MV-4-11 (cell line): ENCODE results near the gene KRT28.
"Not testable (repeated sequence)": the region's sequence is repeated elsewhere in the genome, so short reads cannot be mapped to it uniquely, and the experiment has no call there.

Experiments
- DNase-seq: peaks from one replicate; lab custom pipeline; 2025; lab: John Stamatoyannopoulos, UW

KRT28 gene

DNA sequence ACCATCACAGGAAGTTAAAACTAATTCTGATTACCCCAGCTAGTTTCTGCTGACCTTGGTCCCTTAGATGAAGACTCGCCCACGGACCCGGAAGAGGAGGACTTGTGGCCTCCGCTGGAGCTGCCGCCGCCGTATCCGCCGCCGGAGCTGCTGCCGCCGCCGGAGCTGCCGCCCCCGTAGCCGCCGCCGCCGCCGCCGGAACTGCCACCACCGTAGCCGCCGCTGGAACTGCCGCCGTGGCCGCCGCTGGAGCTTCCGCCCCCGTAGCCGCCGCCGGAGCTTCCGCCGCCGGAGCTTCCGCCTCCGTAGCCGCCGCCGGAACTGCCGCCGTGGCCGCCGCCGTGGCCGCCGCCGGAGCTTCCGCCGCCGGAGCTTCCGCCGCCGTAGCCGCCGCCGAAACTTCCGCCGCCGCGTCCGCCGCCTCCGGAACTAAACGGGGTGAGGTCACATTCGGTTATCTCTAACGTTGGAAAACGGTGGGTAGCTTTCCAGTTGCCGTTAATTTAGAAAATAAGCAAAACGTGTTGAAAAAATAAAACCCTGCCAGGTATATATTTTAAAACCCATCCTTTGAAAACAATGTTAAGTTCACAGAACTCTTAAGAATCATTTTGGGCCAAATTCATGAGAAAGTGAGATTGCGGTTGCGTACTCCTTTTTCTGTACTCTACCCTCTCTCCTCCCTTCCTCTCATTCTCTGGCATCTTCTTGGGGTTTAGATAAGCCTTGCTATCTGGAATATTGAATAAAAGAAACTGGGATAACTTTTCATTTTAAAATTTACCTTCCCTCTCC, 19.2 kb upstream of the KRT28 start:
- DNase-seq: peak; percentile 66

DNA sequence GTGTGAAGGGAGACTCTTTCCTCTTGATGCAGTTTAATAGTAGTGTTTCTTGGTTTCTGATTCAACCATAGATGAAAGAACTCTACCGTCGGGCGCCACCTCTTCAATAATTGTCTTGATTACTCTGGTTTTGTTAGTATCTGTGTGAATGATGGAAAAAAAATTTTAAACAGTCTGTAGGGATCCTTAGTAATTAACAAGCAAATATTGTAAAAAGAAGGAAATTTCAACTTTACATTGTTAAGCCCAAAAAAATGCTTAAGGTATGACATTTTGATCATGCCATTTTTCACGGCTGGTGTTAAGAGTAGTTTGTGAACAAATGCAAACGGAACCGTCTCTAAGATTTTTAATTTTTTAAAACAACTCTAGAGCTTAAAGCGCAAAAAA, 18.6 kb upstream of the KRT28 start:
- DNase-seq: no peak

DNA sequence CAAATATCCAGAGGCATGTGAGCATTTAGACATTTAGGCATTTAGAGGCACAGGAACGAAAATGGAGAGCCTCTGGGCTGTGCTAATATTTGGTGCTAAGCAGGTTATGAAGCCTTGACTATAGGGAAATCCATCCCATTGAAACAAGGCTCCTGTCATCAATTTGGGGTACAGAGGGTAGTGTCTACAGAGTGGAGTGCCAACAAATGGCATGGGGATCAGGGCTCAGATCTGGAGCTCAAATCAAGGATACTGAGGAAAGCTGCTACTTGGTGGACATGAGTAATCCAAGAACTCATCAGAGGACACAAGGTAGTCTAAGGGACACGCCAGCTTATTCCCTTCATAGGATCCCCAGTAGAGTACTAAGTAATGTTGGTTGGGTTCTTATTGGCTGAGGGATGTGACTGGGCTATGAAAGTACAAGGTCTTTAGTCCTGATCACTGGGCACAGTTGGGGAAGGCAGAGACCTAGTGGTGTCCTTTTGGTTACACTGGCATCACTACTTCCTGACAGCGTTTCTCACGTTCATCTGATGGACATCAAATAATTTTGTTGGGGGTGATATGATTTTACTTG, 17.4 kb upstream of the KRT28 start:
- no peak for DNase-seq

DNA sequence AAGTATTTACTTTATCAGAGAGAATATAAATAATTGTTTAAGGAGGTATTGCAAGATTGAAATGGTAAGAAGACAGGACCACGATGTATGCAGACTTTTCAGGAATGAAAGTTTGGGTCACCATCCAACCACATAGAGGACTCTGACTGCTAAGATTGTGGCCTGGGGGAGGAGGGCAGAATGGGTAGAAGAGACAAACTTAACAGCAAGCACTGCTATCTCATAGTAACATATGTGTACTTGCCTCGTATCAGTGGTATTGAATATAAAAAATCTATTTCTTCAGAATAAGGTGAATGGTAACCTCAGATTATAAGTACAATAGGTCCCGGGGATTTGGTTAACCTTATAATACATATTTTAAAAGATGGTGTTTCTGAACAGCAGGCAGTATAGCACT, 16.8 kb upstream of the KRT28 start:
- no peak for DNase-seq

GRCh38 chr17:40815381-40815780, 15.6 kb upstream of the KRT28 start:
- no peak for DNase-seq

GRCh38 chr17:40814657-40815056, 14.9 kb upstream of the KRT28 start:
- not testable (repeated sequence) for DNase-seq

DNA sequence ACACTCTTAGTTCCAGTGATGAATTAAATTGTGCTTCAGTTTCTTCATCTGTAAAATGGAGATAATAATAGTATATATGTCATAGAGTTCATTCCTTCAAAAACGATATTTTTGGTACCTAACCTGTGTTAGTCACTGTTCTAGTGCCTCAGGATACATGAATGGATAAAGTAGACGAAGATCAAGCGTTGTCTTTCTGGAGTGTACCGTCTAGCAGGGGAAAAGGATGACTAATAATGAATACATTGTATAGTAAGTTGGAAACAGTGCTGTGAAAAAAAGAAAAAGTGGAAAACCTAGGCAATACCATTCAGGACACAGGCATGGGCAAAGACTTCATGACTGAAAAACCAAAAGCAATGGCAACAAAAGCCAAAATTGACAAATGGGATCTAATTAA, 14.0 kb upstream of the KRT28 start:
- DNase-seq: no peak

GRCh38 chr17:40812639-40813038, 12.9 kb upstream of the KRT28 start:
- no peak for DNase-seq

GRCh38 chr17:40810494-40810893, 10.7 kb upstream of the KRT28 start:
- no peak for DNase-seq

DNA sequence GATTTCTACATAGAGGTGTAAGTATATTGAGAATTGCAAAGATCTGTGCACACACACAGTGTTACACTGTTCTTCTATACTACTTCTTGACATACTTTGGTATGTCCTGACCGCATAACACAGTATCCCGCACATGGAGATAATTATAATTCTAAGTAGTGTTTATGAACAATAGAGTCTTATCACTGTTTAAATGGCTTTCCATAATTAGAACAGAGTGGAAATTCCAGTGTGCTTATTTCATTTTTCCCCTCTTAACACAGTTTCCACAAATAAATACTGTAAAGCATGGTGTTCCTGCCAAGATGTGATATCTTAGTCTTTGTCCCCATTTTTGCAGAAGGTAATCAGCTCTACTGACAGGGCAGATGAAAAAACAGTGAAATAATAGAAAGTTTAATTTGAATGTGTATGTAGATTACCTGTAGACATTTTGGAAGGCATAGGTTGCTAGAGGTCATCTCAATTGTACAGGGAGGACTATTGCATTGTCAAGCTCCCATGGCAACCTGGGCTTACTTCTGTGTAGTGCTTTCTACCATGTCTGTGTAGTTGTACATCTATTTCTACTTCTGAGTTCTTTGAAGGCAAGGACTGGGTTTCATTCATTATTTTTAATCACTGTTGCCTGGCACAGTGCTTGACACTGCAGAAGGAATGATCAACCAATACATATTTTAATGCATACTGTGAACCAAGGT, 10.1 kb upstream of the KRT28 start:
- no peak for DNase-seq

- no peak for DNase-seq
Observed at GRCh38 chr17:40806131-40806530, 6.4 kb upstream of the KRT28 start.

DNA sequence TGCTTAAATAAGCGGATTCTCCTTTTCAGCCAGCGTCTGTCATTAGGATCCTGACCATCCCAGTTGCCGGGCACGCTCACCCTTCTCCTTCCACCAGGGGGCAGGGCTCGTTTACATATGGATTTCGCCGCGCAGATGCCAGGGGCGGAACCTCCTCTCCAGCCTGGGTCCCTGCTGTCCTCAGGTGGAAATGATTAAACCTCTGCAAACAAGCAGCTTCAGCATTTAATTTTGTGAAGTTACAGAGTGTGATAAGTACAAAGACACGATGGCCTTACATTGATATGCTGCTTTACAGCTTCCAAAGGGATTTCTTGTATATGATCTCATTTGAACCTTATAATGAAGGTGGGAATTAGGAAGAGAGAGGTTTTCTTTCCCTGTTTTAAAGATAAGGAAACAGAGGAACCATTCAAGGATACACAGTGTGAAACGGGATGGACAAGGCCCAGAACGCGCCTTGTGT, 3.9 kb upstream of the KRT28 start:
- peak; percentile 31 for DNase-seq

- DNase-seq: no peak
Observed at GRCh38 chr17:40801157-40801556, 1.4 kb upstream of the KRT28 start.

DNA sequence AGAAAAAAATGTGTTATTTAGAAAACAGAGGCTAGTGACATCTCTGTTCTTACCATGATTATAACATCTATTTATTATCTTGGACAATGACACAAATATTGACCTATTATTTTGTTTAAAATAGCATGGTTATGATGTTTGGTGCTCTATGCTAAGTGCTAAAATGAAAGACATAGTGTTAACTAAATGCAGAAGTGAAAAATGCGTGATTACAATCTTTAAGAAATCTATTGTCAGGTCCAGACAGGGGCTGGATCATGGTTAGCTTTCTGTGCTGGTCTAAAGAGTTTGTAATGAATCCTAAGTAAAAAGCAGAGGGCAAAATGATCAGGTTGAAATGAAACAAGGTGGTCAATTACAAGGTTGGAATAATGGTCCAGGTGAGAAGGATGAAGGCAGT, 622 bp upstream of the KRT28 start:
- DNase-seq: no peak

DNA sequence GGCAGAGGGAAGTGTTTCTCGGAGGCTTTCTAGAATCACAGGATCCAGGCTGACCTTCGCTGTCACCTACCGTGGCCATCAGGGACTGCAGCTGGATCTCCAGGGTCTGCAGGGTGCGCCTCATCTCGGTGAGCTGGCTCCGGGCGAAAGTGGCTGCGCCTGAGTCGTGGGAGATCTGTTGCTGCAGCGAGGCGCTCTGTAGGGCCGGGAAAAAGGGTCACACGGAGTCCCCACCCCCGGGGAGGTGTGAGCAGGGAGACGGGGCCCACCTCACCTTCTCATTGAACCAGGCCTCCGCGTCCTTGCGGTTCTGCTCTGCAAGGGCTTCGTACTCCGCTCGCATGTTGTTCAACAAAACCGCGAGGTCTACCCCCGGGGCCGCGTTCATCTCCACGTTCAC, 2.9 kb downstream of the KRT28 start:
- DNase-seq: no peak

- no peak for DNase-seq
Observed at GRCh38 chr17:40795019-40795667, 4.6 kb downstream of the KRT28 start.

DNA sequence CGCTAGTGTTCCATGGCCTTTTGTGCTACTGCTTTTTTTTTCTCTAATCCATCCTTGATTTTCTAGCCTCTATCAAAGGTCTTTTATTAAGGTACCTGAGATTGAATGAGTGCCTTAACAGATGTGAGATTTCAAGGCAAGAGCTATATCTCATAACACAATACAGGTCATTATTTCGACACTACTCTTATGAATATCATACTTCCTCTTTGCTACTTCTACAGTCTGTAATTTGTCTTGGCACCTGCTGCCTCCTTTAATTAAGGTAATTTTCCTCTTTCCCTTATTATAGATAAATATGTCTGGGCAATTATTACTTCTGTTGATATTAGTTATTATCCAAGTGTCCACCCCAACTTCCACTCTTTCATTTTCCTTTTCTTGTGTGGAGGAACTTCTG, 5.3 kb downstream of the KRT28 start:
- DNase-seq: no peak

GRCh38 chr17:40793832-40794231, 5.9 kb downstream of the KRT28 start:
- DNase-seq: no peak

GRCh38 chr17:40791787-40792436, 7.8 kb downstream of the KRT28 start:
- no peak for DNase-seq

- no peak for DNase-seq
Observed at GRCh38 chr17:40791111-40791510, 8.6 kb downstream of the KRT28 start.

GRCh38 chr17:40782450-40782849, 17.3 kb downstream of the KRT28 start, which contains the start of gene KRT27:
Gene KRT27 (minus strand): TSS chr17:40782550. CDS start chr17:40782493, 57 bp downstream.
- no peak for DNase-seq
